ENCODE results near the gene ADORA1. TPM values are rescaled to one million over a fixed set of nuclear protein-coding genes. Genes with fewer than 3 reads are reported as not detected.

The ADORA1 gene
- polyA plus RNA-seq, 1 donor (not counting 4 experiments of a cell fraction or from before 2014, with no cell fraction given) = 0.09 TPM

DNA sequence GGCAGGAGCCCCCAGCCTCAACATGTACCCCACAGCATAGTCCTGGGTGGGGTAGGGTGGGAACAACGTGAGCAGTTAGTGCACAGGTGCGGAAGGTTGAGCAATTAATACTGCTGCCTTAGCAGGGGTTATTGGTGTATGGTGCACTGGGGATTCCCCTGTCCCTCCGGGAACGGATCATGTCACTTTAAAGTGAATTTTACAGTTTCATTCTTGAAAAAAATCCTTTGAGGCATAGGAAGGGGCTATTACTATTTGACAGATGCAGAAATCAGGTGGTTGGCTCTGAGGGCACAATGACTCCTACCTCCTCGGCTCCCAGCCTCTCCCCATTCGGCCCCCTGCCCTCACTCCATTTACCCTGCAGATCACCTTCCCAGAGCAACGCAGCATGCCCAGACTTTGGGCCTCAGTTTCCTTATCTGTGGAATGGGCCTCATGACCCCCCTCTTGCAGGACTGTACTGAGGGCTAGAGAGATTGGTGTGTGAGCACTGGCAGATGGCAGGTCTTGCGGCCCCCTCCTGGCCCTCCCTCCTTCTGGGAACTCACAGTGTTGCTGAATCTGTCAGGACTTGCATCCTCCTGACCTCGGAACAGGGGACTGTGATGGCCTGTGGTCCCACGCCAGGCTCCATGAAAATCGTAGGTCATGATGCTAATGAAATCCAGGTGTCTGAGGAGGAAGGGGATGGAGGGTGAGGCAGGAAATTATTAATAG lies 53.2 kb downstream of the ADORA1 start:
- no peaks in the 10 kb centered on the region for H3K4me1 ChIP-seq (ENCODE audit: control insufficient read depth, extremely low read depth, insufficient read depth, low read length)
- no peaks in the 10 kb centered on the region for H4K20me1 ChIP-seq (ENCODE audit: control insufficient read depth, extremely low read depth, insufficient read depth, low read length)
- H3K9me3 ChIP-seq (ENCODE audit: control insufficient read depth, low read depth, low read length) = no peaks in the 10 kb centered on the region
- H3K4me3 ChIP-seq (ENCODE audit: control insufficient read depth in 2 of 3, extremely low read depth in 1 of 3, insufficient read depth in 2 of 3, low read depth in 1 of 3, low read length in 3 of 3) = no peak overlapping the region
- H3K4me2 ChIP-seq (ENCODE audit: control insufficient read depth, extremely low read depth, insufficient read depth, low read depth, low read length) = no peak overlapping the region
- H3K27ac ChIP-seq (ENCODE audit: control insufficient read depth, insufficient read depth, low read length) = no peak overlapping the region
- H3K9ac ChIP-seq (ENCODE audit: control insufficient read depth, extremely low read depth, insufficient read depth, low read length) = no peak overlapping the region
- no peaks in the 10 kb centered on the region for H3K79me2 ChIP-seq (ENCODE audit: control insufficient read depth, insufficient read depth, low read length)
- H3K36me3 ChIP-seq (ENCODE audit: control insufficient read depth in 2 of 2, extremely low read depth in 1 of 2, insufficient read depth in 2 of 2, low read length in 2 of 2) = no peaks in the 10 kb centered on the region
- dilution Hi-C loops (cut with MboI; ENCODE audit: extremely low pct_ligation_motif_present, low sequenced_read_pairs) = no loop called here
- FAIRE-seq (no peak), DNase-seq (ENCODE audit: low read depth, low spot score) (no peak)
- no peaks in the 10 kb centered on the region for H3K9me1 ChIP-seq (ENCODE audit: control insufficient read depth, extremely low read depth, insufficient read depth, low read length)
- peaks cover 6% of the 10 kb centered on the region for H3K27me3 ChIP-seq (ENCODE audit: control insufficient read depth, extremely low read depth, insufficient read depth, low read length)
- H2AFZ ChIP-seq (ENCODE audit: control insufficient read depth, low read length) = no peak overlapping the region
- no peak for TF ChIP-seq EZH2 (IDR thresholded peaks at IDR 0.05; ENCODE audit: low read length)
- TF ChIP-seq, protein P1, sequence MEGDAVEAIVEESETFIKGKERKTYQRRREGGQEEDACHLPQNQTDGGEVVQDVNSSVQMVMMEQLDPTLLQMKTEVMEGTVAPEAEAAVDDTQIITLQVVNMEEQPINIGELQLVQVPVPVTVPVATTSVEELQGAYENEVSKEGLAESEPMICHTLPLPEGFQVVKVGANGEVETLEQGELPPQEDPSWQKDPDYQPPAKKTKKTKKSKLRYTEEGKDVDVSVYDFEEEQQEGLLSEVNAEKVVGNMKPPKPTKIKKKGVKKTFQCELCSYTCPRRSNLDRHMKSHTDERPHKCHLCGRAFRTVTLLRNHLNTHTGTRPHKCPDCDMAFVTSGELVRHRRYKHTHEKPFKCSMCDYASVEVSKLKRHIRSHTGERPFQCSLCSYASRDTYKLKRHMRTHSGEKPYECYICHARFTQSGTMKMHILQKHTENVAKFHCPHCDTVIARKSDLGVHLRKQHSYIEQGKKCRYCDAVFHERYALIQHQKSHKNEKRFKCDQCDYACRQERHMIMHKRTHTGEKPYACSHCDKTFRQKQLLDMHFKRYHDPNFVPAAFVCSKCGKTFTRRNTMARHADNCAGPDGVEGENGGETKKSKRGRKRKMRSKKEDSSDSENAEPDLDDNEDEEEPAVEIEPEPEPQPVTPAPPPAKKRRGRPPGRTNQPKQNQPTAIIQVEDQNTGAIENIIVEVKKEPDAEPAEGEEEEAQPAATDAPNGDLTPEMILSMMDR (optimal IDR thresholded peaks at IDR 0.05 in 1 of 3, IDR thresholded peaks at IDR 0.05 in 1 of 3, conservative IDR thresholded peaks at IDR 0.05 in 1 of 3; ENCODE audit: extremely low read depth in 1 of 3, insufficient read depth in 2 of 3, low read length in 3 of 3) = no peak

DNA sequence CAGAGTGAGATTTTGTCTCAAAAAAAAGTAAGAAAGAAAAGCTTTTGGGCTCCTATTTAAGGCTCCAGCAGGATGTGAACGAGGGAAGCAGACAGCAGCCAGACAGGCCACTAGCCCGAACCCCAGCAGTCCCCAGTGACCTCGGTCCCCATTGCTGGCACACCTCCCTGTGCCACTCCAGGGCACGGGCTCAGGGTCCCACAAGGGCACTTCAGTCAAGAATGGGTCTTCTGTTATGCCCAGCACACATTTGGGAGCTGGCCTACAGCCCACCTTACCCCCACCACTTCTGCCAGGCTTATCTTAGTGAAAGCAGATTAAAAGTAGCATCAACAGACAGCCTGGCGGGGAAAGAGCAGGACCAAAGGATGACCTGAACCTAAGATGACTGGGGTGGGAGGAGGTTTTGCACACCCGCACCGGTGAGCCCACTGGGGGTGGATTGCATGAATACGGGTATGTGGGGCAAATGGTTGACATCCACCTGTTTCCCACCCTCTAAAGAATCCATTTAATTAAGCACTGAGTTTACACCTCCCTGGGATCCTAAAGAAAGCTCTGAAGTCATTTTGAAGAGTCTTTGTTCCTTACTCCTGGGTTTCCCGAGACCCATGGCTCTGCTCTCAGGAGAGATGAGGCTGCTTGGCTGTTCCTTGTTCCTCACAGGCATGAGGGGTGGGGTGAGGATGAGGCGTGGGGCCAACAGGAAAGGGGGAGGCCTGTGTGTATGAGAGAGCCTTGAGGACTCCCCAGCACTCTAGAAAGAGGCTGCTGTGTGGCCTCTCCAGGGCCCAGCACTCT lies 54.3 kb downstream of the ADORA1 start:
- dilution Hi-C loops (cut with MboI; ENCODE audit: extremely low pct_ligation_motif_present, low sequenced_read_pairs) = no loop called here
- Histone ChIP-seq H3K36me3 (ENCODE audit: control insufficient read depth in 2 of 2, extremely low read depth in 1 of 2, insufficient read depth in 2 of 2, low read length in 2 of 2) (no peaks in the 10 kb centered on the region), H3K4me1 (ENCODE audit: control insufficient read depth, extremely low read depth, insufficient read depth, low read length) (no peaks in the 10 kb centered on the region), H4K20me1 (ENCODE audit: control insufficient read depth, extremely low read depth, insufficient read depth, low read length) (no peaks in the 10 kb centered on the region), H3K9ac (ENCODE audit: control insufficient read depth, extremely low read depth, insufficient read depth, low read length) (no peak overlapping the region), H2AFZ (ENCODE audit: control insufficient read depth, low read length) (no peak overlapping the region), H3K4me3 (ENCODE audit: control insufficient read depth in 2 of 3, extremely low read depth in 1 of 3, insufficient read depth in 2 of 3, low read depth in 1 of 3, low read length in 3 of 3) (no peak overlapping the region), H3K4me2 (ENCODE audit: control insufficient read depth, extremely low read depth, insufficient read depth, low read depth, low read length) (no peak overlapping the region), H3K27ac (ENCODE audit: control insufficient read depth, insufficient read depth, low read length) (no peak overlapping the region), H3K79me2 (ENCODE audit: control insufficient read depth, insufficient read depth, low read length) (no peaks in the 10 kb centered on the region), H3K27me3 (ENCODE audit: control insufficient read depth, extremely low read depth, insufficient read depth, low read length) (peaks cover 6% of the 10 kb centered on the region), H3K9me3 (ENCODE audit: control insufficient read depth, low read depth, low read length) (no peaks in the 10 kb centered on the region), H3K9me1 (ENCODE audit: control insufficient read depth, extremely low read depth, insufficient read depth, low read length) (no peaks in the 10 kb centered on the region)
- TF ChIP-seq, protein P1 (optimal IDR thresholded peaks at IDR 0.05 in 1 of 3, IDR thresholded peaks at IDR 0.05 in 1 of 3, conservative IDR thresholded peaks at IDR 0.05 in 1 of 3; ENCODE audit: extremely low read depth in 1 of 3, insufficient read depth in 2 of 3, low read length in 3 of 3) = no peak
- no peak for TF ChIP-seq EZH2 (IDR thresholded peaks at IDR 0.05; ENCODE audit: low read length)
- DNase-seq (ENCODE audit: low read depth, low spot score) (no peak), FAIRE-seq (no peak)
